Fibroblast of skin of left quadriceps (primary cell): ENCODE data around the gene ZNF45.
"Not testable (repeated sequence)": the region's sequence is repeated elsewhere in the genome, so short reads cannot be mapped to it uniquely, and the experiment has no call there.

Experiments used
- DNase-seq, 2 experiments: peaks; one replicate each; pipeline ENCODE4 v3.0.0-alpha.2; 2013; ENCODE audit warnings: low read depth in 2 of 2

The ZNF45 gene

DNA sequence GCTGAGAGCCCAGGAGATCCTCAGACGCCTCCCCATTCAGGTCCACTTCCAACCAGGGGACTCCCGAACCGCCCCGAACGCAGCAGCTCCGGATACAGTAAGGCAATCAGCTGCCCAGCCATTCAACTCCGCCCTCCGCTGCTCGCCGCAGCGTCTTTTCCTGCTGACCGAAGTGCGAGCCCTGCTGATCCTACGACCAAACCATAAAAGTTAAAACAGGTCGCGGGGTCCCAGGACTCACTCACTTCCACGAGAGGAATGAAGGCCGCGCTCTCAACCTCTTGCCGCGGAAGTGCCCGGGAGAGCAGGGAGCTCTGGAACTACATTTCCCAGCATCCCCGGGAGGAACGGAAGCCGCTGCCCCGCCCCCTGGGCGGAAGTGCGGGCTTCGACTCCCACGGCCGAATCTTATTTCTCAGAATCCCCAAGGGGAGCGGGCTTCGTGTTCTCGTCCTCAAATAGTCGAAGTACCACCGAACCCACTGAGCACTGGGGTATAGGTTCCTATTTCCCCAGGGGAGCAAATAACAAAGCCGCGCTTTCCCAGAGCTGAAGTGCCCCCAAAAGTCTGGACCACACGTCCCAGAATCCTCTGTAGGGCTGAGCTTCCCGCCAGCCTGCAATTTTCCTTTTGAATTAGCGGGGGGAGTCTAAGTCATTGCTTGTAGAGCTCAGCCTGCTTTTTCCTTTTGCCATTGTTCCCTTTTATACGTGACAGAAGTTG lies at the start of gene ZNF45:
Gene ZNF45 (minus strand): TSS at position 298 of the 724 bp plus-strand sequence. CDS start 13,097 bp downstream, outside the sequence.
- peak; percentile 63 to 68 for DNase-seq

DNA sequence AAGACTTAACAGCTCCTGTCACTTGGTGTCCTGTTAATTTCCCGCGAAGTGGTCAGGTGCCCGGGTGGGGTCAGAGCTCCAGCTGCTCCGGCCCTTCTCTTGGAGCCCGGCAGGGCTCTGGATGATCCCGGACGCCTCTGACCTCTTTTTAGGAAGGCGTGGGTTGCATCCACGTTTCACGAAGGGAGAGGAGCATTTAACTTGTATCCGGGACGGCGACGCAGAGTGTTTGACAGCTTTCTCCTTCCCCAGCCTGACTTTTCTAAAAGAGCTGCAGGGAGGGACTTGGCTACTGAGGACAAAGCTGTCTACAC lies 49.6 kb upstream of the ZNF45 start:
- no peak for DNase-seq

DNA sequence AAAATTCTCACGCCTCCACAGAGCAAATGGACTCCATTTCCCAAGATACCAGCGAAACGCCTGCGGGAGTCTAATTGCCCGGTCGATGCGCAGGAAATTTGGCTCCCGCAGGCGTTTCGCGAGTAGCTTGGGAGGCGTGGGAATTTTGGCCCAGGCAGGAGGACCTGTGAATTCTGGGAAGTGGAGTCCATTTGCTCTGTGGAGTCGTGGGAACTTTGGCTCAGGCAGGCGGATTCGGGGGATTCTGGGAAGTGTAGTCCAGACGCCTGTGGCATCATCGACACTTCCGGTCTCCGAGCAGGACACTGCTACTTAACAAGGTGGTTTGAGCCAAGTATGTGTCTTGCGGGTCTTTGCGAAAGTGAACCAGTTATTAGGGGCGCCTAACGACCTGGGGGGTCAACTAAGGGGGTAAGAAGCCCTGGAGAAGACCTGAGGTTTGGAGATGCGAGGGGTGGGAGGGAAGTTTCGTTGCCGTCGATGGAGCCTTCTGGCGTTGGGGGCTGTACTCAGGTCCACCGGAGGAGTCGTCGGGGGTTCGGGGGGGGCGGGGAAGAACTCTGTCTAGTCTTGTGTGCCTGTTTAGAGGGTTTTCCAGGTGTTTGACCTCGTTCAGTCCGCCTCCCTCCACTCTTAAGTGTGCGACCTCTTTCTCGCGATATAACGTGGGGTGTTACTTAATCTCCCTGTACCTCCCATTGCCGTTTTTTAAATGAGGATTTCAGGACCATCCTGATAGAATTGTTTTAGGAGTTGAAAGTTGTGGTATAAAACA lies 49.0 kb upstream of the ZNF45 start, which contains the start of gene ZNF155:
Gene ZNF155 (plus strand): TSS at position 277 of the 775 bp plus-strand sequence. CDS start 4,356 bp downstream, outside the sequence.
- DNase-seq: peak; percentile 95 to 96

DNA sequence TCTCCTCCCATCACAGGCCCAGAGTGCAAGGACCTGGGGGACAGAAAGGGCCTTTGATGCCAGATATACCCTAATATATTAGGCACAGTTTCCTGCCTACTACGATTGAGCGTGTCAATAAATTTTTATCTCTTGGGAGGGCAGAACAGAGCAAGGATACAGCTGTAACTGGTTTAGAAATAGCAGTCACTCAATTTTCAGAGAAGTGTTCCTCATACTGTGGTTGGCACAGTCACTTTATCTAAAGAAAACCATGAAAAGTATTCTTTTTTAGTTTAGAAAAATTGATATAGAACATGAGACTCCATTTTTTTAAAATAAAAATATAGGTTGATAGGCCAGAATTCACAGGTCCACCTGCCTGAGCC lies 48.4 kb upstream of the ZNF45 start:
- DNase-seq: no peak

DNA sequence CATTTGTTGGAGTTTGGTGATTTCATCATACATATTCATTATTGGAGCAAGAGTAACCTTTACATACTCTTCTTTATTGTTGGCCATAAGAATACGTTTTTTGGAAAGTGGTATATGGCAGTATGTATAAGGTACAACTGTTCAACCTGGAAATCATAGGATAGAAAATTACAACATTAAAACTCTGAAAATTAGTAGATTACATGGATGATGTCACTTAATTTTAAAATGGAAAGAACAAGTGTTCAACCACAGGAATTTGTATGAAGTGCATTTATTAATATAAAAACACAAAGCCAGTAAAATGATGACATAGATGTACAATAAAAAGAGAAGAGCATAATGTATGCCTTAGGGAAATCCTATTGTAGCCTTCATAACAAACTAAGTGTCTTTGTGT lies 41.6 kb upstream of the ZNF45 start:
- no peak for DNase-seq

DNA sequence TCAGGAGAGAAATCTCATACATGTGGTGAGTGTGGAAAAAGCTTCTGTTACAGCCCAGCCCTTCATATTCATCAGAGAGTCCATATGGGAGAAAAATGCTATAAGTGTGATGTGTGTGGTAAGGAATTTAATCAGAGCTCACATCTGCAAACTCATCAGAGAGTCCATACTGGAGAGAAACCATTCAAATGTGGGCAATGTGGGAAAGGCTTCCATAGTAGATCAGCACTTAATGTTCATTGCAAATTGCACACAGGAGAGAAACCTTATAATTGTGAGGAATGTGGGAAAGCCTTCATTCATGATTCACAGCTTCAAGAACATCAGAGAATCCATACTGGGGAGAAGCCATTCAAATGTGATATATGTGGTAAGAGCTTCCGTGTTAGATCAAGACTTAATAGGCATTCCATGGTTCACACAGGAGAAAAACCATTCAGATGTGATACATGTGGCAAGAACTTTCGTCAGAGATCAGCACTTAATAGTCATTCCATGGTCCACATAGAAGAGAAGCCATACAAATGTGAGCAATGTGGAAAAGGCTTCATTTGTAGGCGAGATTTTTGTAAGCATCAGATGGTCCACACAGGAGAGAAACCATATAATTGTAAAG lies 31.1 kb upstream of the ZNF45 start:
- DNase-seq: no peak

DNA sequence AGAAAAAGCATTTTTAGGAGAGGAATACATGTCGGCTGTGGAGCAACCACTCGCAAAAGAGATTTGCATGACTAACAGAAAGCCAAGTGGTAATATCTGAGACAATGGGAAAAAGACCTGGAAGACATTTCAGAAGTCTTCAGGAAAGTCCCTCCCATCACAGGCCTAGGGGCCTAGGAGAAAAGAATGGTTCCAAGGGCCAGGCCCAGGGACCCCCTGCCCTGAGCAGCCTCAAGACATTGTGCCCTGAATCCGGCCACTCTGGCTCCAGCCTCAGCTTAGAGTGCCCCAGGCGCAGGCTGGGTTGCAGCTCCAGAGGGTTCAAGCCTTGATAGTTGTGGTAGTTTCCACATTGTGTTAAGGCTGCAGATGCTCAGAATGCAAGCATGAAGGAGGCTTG lies 25.3 kb upstream of the ZNF45 start:
- DNase-seq: no peak

DNA sequence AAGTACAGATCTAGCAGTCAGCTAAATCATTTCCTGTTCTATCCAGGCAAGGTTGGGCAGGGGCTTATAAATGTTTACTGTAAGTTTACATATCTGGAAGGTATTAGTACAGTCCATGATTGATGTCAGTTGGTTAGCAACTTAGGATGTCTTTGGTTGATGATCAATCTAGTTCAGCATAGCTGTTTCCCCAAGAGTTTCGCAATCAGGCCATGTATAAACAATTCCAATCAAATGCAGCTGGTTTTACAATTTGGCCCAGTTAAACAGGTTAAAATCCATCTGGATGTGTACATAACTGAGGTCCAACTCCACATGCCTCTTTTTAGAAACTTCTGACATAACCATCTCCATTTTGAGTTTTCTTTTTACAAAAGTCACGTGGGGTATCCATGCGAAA lies 22.8 kb upstream of the ZNF45 start:
- DNase-seq: peak; percentile 87 to 88

DNA sequence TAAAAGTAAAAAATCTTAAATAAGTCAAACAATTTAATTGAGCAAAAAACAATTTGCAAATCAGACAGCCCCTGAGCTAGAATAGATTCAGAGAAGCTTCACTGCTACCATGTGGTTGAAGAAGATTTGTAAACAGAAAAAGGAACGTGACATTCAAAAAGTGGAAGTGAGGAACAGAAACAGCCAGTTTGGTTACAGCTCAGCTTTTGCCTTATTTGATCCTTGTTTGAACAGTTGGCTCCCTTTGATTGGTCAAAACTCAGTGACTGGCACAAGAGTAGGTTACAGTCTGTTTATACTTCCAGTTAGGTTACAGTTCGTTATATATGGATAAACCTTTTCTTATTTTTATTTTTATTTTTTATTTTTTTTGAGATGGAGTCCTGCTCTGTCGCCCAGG lies 21.7 kb upstream of the ZNF45 start:
- no peak for DNase-seq

DNA sequence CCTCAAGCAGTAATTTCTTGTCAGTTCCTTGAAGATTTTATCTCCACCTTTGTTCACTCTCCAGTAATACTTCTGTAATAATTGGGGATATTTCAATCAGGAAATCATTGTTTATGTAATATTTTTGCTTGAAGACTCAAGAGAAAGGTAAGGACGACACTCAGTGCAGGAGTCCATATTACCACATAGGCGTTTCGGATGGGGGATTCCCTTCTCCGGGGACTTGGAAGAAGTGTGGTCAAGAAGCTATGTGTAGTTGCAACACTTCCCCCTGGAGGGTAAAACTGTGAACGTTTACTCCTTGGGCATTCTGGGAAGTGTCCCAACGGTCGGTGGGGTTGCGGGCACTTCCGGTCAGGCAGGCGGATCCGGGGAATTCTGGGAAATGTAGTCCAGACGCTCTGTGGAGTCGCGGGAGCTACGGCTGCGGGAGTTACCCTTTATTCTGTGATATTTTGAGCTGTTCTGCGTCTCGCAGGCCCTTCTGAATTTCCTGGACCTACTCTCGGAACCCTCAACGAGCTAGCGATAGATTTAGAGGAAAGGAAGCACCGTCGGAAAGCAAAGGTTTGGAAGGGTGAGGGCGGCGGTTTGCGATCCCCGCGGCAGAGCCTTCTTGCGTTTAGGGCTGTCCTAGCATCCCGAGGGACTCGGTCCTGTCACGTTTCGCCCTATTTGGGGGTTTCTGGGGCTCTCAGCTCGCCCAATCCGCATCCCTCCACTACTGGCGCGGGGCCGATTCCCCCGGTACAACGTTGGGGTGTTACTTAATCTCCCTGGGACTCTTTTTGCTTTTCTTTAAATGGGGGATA lies 16.0 kb upstream of the ZNF45 start, which contains the start of gene ZNF221:
Gene ZNF221 (plus strand): TSS at position 395 of the 812 bp plus-strand sequence. CDS start 11,499 bp downstream, outside the sequence.
- peak; percentile 97 for DNase-seq

DNA sequence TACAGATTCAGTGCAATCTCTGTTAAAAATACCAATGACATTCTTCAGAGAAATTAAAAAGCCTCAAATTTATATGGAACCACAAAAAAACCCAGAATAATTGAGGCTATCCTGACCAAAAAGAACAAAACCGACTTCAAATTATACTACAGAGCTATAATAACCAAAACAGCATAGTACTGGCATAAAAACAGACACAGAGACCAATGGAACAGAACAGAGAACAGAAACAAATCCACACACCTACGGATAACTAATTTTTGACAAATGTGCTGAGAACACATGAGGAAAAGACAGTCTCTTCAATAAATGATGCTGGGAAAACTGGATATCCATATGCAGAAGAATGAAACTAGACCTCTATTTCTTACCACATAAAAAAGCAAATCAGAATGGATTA lies 14.7 kb upstream of the ZNF45 start:
- DNase-seq: not testable (repeated sequence)

DNA sequence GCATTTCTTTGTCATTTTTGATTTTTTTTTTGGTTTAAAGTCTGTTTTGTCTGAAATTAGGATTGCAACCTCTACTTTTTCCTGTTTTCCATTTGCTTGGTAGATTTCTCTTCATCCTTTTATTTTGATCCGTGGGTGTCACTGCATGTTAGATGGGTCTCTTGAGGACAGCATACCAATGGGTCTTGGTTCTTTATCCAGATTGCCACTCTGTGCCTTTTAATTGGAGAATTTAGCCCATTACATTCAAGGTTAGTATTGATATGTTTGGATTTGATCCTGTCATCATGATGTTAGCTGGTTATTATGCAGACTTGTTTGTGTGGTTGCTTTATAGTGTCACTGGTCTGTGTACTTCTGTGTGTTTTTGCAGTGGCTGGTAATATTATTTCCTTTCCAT lies 12.3 kb upstream of the ZNF45 start:
- not testable (repeated sequence) for DNase-seq

DNA sequence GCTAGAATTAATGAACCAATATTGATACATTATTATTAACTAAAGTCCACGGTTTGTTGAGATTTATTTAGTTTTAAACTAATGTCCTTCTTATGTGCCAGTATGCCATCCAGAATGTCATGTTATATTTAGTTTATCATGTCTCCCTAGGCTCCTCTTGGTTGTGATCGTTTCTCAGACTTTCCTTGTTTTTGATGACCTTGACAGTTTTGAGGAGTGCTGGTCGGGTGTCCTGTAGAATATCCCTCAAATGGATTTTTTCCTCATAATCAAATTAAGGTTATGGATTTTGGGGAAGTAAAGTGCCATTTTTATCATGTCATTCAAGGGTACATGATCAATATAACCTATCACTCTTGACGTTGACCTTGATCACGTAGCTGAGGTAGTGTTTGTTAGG lies 6.1 kb upstream of the ZNF45 start:
- no peak for DNase-seq

DNA sequence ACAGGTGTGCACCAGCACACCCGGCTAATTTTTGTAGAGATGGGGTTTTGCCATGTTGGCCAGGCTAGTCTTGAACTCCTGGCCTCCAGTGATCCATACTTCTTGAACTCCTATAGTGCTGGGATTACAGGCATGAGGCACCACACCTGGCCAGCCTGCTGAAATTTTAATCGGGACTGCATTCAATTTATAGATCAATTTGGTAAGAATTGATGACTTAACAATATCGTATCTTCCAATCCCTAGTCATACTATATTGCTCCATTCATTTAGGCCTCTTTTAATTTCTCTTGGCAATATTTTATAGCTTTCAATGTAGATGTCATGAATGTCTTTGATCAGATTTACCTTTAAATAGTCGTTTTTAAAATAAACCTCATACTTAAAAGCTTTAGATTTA lies 5.6 kb upstream of the ZNF45 start:
- DNase-seq: no peak

DNA sequence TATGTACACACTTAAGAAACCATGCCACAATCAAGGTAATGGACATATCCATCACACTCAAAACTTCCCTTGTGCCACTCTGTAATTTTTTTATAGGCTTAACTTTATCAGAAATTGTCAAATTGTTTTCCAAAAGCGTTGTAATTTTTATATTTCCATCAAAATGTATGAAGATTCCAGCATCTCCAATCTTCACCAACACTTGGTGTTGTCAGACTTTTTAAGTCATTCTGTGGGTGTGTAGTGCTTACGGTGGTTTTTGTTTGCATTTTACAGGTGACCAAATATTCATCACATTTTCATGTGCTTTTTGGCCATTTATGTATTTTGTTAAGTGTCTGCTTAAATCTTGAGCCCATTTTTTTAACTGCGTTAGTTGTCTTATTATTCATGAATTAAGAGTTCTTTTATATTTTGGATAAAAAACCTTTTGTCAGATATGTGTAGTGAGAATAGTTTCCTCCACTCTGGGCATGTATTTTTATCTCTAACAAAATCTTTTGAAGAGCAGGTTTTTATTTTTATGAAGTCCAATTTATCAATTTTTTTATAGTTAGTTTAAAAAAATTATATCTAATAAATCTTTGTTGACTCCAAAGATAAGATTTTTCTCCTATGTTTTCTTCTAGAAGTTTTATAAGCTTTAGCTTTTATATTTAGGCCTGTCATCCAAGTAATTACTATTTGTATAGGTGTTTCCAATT lies 4.6 kb upstream of the ZNF45 start:
- DNase-seq: no peak

DNA sequence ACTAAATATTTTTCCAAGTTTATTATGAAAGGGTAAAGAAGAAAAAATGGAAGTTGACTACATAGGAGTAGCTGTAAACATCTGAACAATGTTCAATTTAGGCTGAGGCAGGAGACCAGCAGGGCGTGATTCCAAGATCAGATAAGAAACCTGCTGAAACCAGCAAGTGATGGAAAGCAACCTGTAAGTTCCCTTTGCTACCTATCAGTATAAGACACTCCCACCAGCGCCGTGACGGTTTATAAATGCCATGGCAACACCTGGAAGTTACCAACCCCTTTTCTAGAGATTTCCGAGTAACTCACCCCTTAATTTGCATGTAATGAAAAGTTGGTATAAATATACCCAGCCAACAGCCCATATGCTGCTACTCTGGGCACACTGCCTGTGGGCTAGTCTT lies 1.1 kb upstream of the ZNF45 start:
- DNase-seq: no peak

DNA sequence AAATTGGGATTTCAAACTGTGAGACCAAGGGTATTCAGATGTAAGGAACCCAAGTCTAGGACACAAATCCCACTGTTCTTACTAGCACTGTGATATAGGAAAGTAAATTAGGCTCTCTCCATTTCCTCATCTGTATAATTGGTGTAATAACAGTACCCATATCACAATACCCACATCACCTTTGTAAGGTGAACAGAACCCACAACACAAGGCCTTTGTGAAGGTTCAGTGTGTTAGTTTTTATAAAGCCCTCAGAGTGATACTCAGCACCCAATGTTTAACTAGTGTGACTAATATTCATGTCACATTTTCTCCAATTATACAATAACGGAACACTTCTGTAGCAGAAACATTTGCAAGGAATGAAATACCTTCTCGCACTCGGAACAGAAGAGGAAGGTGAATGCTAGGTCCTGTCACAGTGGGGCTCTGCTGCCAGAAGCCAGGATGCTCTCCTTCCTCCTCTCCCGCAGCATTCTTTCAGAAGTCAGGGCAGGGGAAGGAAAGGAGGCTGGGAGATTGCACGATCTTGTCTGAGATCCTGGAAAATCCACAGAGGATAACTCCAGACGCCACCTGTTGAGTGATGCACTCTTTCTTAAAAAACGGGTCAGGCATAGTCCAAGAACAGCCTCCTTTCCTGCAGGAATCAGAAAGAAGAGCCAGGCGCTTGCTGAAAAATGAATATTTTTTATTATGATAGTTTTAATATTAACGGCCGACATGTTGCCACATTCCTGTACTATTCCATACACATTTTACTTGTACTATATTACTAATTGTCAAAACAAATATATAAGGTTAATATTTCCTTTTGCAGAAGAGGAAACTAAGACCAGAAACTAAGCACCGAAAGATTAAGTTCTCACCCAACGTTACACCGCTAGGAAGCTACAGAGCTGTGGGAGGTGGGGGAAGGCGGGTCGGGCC lies 762 bp downstream of the ZNF45 start:
- no peak for DNase-seq

DNA sequence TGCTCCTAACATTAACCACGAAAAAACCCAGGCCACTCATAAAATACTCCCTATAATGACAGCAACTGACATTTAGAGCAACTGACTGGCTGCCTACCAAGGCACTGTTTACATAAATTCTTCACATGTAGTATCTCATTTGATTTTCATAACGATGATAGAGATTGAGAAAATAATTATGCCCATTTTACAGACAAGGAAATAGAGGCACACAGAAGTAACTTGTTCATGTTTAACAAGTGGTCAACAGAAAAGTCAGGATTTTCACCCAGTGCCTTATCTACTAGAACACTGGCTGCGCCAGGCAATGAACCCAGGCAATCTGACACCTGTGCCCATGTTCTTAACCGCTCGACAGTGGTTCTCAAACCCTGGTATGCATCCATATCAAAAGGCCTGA lies 6.3 kb downstream of the ZNF45 start:
- no peak for DNase-seq

DNA sequence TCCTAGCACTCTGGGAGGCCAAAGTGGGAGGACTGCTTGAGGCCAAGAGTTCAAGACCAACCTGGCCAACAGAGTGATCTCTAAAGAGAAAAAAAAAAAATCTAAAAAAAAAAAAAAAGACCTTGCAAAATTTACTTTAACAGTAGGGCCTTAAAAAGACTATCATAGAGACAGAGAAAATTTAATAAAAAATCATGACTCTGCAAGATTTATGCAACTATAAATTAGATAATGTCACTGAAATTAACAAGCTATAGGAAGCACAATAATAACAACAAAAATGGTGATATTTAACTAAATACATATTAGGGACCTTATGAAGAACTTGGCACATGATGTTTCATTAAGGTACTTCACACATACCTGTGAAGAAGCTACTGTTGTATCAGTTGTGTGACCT lies 11.2 kb downstream of the ZNF45 start:
- no peak for DNase-seq

DNA sequence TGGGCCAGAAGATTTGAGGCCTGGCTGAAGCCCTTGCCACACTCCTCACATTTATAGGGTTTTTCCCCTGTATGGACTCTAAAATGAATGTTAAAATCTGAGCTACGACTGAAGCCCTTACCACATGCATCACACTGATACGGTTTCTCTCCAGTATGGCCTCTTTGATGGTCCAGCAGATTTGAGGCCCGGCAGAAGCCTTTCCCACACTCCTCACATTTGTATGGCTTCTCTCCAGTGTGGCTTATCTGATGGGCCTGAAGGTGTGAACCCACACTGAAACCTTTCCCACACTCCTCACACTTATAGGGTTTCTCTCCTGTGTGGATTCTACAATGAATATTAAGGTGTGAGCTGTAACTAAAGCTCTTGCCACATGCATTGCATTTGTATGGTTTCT lies 21.0 kb downstream of the ZNF45 start:
- DNase-seq: no peak
